Activated CD8-positive, alpha-beta T cell treated with anti-CD3 and anti-CD28 coated beads, Interleukin-2, amount 10 ng/mL, durations not matched to agents 7 days and 5 days (primary cell): ENCODE data around the gene TSPAN4. TPM values are rescaled to one million over a fixed set of nuclear protein-coding genes. Genes with fewer than 3 reads are reported as not detected.
A peak's percentile ranks its signal among the peaks of the same experiment; 100 is the strongest.

Experiments
- ATAC-seq: fragments of 150-1000 bp; cut with Tn5 transposase; one replicate; pipeline ENCODE4 v1.10.0; 2021; ENCODE audit warnings: moderate library complexity
- CTCF ChIA-PET: fragments of 350-600 bp; sonication (Branson Sonifier 250); formaldehyde crosslinking; loops from one replicate; lab custom pipeline; 2021; ENCODE audit warnings: antibody characterized with exemption; lab: Charles Lee
- POLR2A ChIA-PET: fragments of 350-600 bp; sonication (Branson Sonifier 250); formaldehyde crosslinking; loops from one replicate; lab custom pipeline; 2021; ENCODE audit warnings: antibody characterized with exemption; lab: Charles Lee
- DNase-seq: peaks from one replicate; pipeline ENCODE4 v3.0.0-alpha.2; 2020
- H3K27ac Mint-ChIP-seq: one replicate; pipeline ENCODE4 v1.8.0; 2021; ENCODE audit warnings: mild to moderate bottlenecking, mixed read lengths
- H3K27me3 Mint-ChIP-seq: one replicate; pipeline ENCODE4 v1.8.0; 2021; ENCODE audit warnings: low read depth, mixed read lengths
- H3K36me3 Mint-ChIP-seq: one replicate; pipeline ENCODE4 v1.8.0; 2021; ENCODE audit warnings: low read depth, mixed read lengths
- H3K4me1 Mint-ChIP-seq: one replicate; pipeline ENCODE4 v1.8.0; 2021; ENCODE audit warnings: low read depth, mixed read lengths
- H3K4me3 Mint-ChIP-seq: one replicate; pipeline ENCODE4 v1.8.0; 2021; ENCODE audit warnings: mild to moderate bottlenecking, mixed read lengths
- H3K9me3 Mint-ChIP-seq: one replicate; pipeline ENCODE4 v1.8.0; 2022; ENCODE audit warnings: mixed read lengths; ENCODE audit not compliant: insufficient read depth
- total RNA-seq, 2 experiments: library from RNA; stranded (reverse); gene quantifications; one replicate each; pipeline ENCODE4 v1.2.3, GENCODE V29; 2021

The TSPAN4 gene
- total RNA-seq, 2 experiments from 2014 or later = 20.0 to 21.7 TPM

- DNase-seq (no peak), ATAC-seq (no peak)
- Mint-ChIP-seq H3K4me3 (no peak overlapping the region), H3K9me3 (no peaks in the 10 kb centered on the region), H3K4me1 (peaks cover 61% of the 10 kb centered on the region), H3K27ac (no peak overlapping the region), H3K27me3 (peaks cover 36% of the 10 kb centered on the region), H3K36me3 (peaks cover 2% of the 10 kb centered on the region)
- CTCF ChIA-PET = interaction anchor here (1.9 to 2.3 kb wide), 2 partner anchors 10 to 12 kb away, joined by 8 to 9 read pairs; no protein-coding TSS in a partner anchor
- POLR2A ChIA-PET = interaction anchor here (0.5 to 6.0 kb wide), 5 partner anchors 9 to 136 kb away, joined by 3 to 31 read pairs (median 5); partner anchors contain the start of genes DEAF1, PNPLA2, TMEM80 and TSPAN4
Measured at GRCh38 chr11:831118-831864, 11.4 kb upstream of the TSPAN4 start.

GRCh38 chr11:831961-832528 is 10.6 kb upstream of the TSPAN4 start:
- Mint-ChIP-seq H3K4me3 (peak overlapping the region; percentile 15), H3K27ac (no peak overlapping the region), H3K4me1 (peaks cover 57% of the 10 kb centered on the region), H3K27me3 (peaks cover 36% of the 10 kb centered on the region), H3K9me3 (no peaks in the 10 kb centered on the region), H3K36me3 (peaks cover 2% of the 10 kb centered on the region)
- CTCF ChIA-PET = interaction anchor here (0.8 to 2.3 kb wide), 6 partner anchors 9 to 23 kb away, joined by 3 to 9 read pairs (median 4); partner anchors contain the start of genes RPLP2 and TSPAN4
- POLR2A ChIA-PET = interaction anchor here (0.8 to 6.0 kb wide), 3 partner anchors 8 to 13 kb away, joined by 3 to 31 read pairs (median 11); partner anchors contain the start of genes PNPLA2 and TSPAN4
- DNase-seq (no peak), ATAC-seq (no peak)

GRCh38 chr11:832529-833113 is 10.0 kb upstream of the TSPAN4 start, which contains the start of gene CD151:
TSS of gene CD151 (plus strand) at chr11:832952. CDS start at chr11:836070, 3,118 bp downstream.
- peak within 1 kb of the TSS; percentile 42 for H3K4me3 Mint-ChIP-seq
- DNase-seq = peak; percentile 58
- no peak within 1 kb of the TSS for H3K27ac Mint-ChIP-seq
- peaks cover 54% of the 10 kb centered on the region for H3K4me1 Mint-ChIP-seq
- peaks cover 34% of the 10 kb centered on the region for H3K27me3 Mint-ChIP-seq
- H3K36me3 Mint-ChIP-seq = peaks cover under 1% of the 10 kb centered on the region
- POLR2A ChIA-PET = interaction anchor here (0.8 to 6.0 kb wide), 3 partner anchors 10 to 13 kb away, joined by 3 to 31 read pairs (median 11); partner anchors contain the start of genes PNPLA2 and TSPAN4
- CTCF ChIA-PET = interaction anchor here (0.8 to 2.3 kb wide), 6 partner anchors 8 to 23 kb away, joined by 3 to 9 read pairs (median 4); partner anchors contain the start of genes RPLP2 and TSPAN4
- ATAC-seq = peak; percentile 55
- H3K9me3 Mint-ChIP-seq = no peaks in the 10 kb centered on the region

- peaks cover 48% of the 10 kb centered on the region for H3K4me1 Mint-ChIP-seq
- peaks cover 30% of the 10 kb centered on the region for H3K27me3 Mint-ChIP-seq
- DNase-seq (peak; percentile 43), ATAC-seq (peak; percentile 36)
- H3K27ac Mint-ChIP-seq = no peak overlapping the region
- peaks cover 4% of the 10 kb centered on the region for H3K36me3 Mint-ChIP-seq
- H3K4me3 Mint-ChIP-seq = peak overlapping the region; percentile 42
- POLR2A ChIA-PET = interaction anchor here (0.8 to 6.0 kb wide), 3 partner anchors 10 to 14 kb away, joined by 3 to 31 read pairs (median 11); partner anchors contain the start of genes PNPLA2 and TSPAN4
- CTCF ChIA-PET = interaction anchor here (1.1 to 1.9 kb wide), 4 partner anchors 10 to 24 kb away, joined by 3 to 9 read pairs (median 4); partner anchors contain the start of genes RPLP2 and TSPAN4
- H3K9me3 Mint-ChIP-seq = no peaks in the 10 kb centered on the region
Measured at GRCh38 chr11:833114-833791, 9.4 kb upstream of the TSPAN4 start.

GRCh38 chr11:833849-834311 is 8.8 kb upstream of the TSPAN4 start:
- ATAC-seq = no peak
- Mint-ChIP-seq H3K9me3 (no peaks in the 10 kb centered on the region), H3K36me3 (peaks cover 5% of the 10 kb centered on the region), H3K4me1 (peaks cover 42% of the 10 kb centered on the region), H3K4me3 (peak overlapping the region; percentile 42), H3K27ac (no peak overlapping the region), H3K27me3 (peaks cover 24% of the 10 kb centered on the region)
- DNase-seq = no peak
- ChIA-PET POLR2A (interaction anchor here (1.0 to 1.5 kb wide), 2 partner anchors 9 to 10 kb away, joined by 3 to 5 read pairs; partner anchors contain the start of gene TSPAN4), CTCF (no interaction called here)

GRCh38 chr11:834371-835316 is 8.0 kb upstream of the TSPAN4 start:
- POLR2A ChIA-PET = interaction anchor here (1.0 to 1.5 kb wide), 2 partner anchors 8 to 9 kb away, joined by 3 to 5 read pairs; partner anchors contain the start of gene TSPAN4
- Mint-ChIP-seq H3K4me3 (no peak overlapping the region), H3K27me3 (peaks cover 18% of the 10 kb centered on the region), H3K36me3 (peaks cover 7% of the 10 kb centered on the region), H3K4me1 (peaks cover 34% of the 10 kb centered on the region), H3K9me3 (no peaks in the 10 kb centered on the region), H3K27ac (no peak overlapping the region)
- CTCF ChIA-PET = no interaction called here
- DNase-seq (no peak), ATAC-seq (no peak)

GRCh38 chr11:836274-836673 is 6.4 kb upstream of the TSPAN4 start:
- no peak overlapping the region for H3K27ac Mint-ChIP-seq
- POLR2A ChIA-PET = no interaction called here
- DNase-seq (no peak), ATAC-seq (no peak)
- peaks cover 14% of the 10 kb centered on the region for H3K36me3 Mint-ChIP-seq
- no peaks in the 10 kb centered on the region for H3K9me3 Mint-ChIP-seq
- no peak overlapping the region for H3K4me3 Mint-ChIP-seq
- H3K27me3 Mint-ChIP-seq = peaks cover 12% of the 10 kb centered on the region
- CTCF ChIA-PET = no interaction called here
- peaks cover 36% of the 10 kb centered on the region for H3K4me1 Mint-ChIP-seq

GRCh38 chr11:836700-837099 is 6.0 kb upstream of the TSPAN4 start:
- Mint-ChIP-seq H3K4me1 (peaks cover 34% of the 10 kb centered on the region), H3K4me3 (no peak overlapping the region), H3K27me3 (peaks cover 8% of the 10 kb centered on the region), H3K9me3 (no peaks in the 10 kb centered on the region), H3K27ac (no peak overlapping the region), H3K36me3 (peaks cover 14% of the 10 kb centered on the region)
- POLR2A ChIA-PET = interaction anchor here (0.6 kb wide), 1 partner anchor 867 kb away, joined by 3 read pairs; no protein-coding TSS in a partner anchor
- ATAC-seq (no peak), DNase-seq (no peak)
- CTCF ChIA-PET = no interaction called here

GRCh38 chr11:837189-837989 is 5.3 kb upstream of the TSPAN4 start:
- POLR2A ChIA-PET = interaction anchor here (0.6 kb wide), 1 partner anchor 866 kb away, joined by 3 read pairs; no protein-coding TSS in a partner anchor
- no peak for DNase-seq
- Mint-ChIP-seq H3K9me3 (no peaks in the 10 kb centered on the region), H3K27ac (no peak overlapping the region), H3K4me1 (peaks cover 32% of the 10 kb centered on the region), H3K4me3 (no peak overlapping the region), H3K27me3 (peaks cover under 1% of the 10 kb centered on the region), H3K36me3 (peaks cover 14% of the 10 kb centered on the region)
- ATAC-seq = no peak
- CTCF ChIA-PET = no interaction called here
